ENCODE results near the gene HLA-DQB1. TPM values are rescaled to one million over a fixed set of nuclear protein-coding genes. Genes with fewer than 3 reads are reported as not detected.

Gene HLA-DQB1
- total RNA-seq, 1 donor from 2014 or later = 5.1 TPM

GRCh38 chr6:32621372-32621771, 45.1 kb downstream of the HLA-DQB1 start:
- TF ChIP-seq CTCF (conservative IDR thresholded peaks at IDR 0.05) = no peak
- no peak for DNase-seq (ENCODE audit: extremely low spot score, unreplicated experiment)
- no peaks in the 10 kb centered on the region for H3K27me3 Mint-ChIP-seq

GRCh38 chr6:32617751-32618150, 48.7 kb downstream of the HLA-DQB1 start:
- Mint-ChIP-seq H3K27ac (no peak overlapping the region), H3K4me3 (no peak overlapping the region), H3K27me3 (no peaks in the 10 kb centered on the region), H3K9me3 (no peaks in the 10 kb centered on the region), H3K4me1 (ENCODE audit: unreplicated experiment) (no peaks in the 10 kb centered on the region), H3K36me3 (no peaks in the 10 kb centered on the region)
- TF ChIP-seq CTCF (conservative IDR thresholded peaks at IDR 0.05) = no peak
- DNase-seq (ENCODE audit: extremely low spot score, unreplicated experiment) = no peak

More at GRCh38 chr6:32621372-32621771, 45.1 kb downstream of the HLA-DQB1 start:
- Mint-ChIP-seq H3K27ac (no peak overlapping the region), H3K4me3 (no peak overlapping the region), H3K4me1 (ENCODE audit: unreplicated experiment) (no peaks in the 10 kb centered on the region), H3K9me3 (no peaks in the 10 kb centered on the region), H3K36me3 (no peaks in the 10 kb centered on the region)

- no peak overlapping the region for H3K27ac Mint-ChIP-seq
Measured at GRCh38 chr6:32615885-32616532, 50.4 kb downstream of the HLA-DQB1 start.

GRCh38 chr6:32614366-32615081, 51.9 kb downstream of the HLA-DQB1 start:
- no peak for TF ChIP-seq CTCF (conservative IDR thresholded peaks at IDR 0.05)
- no peak for DNase-seq (ENCODE audit: extremely low spot score, unreplicated experiment)
- Mint-ChIP-seq H3K4me1 (ENCODE audit: unreplicated experiment) (no peaks in the 10 kb centered on the region), H3K36me3 (no peaks in the 10 kb centered on the region), H3K4me3 (no peak overlapping the region), H3K9me3 (no peaks in the 10 kb centered on the region), H3K27me3 (no peaks in the 10 kb centered on the region), H3K27ac (no peak overlapping the region)

More at GRCh38 chr6:32615885-32616532, 50.4 kb downstream of the HLA-DQB1 start:
- H3K4me1 Mint-ChIP-seq (ENCODE audit: unreplicated experiment) = no peaks in the 10 kb centered on the region
- no peaks in the 10 kb centered on the region for H3K9me3 Mint-ChIP-seq
- no peaks in the 10 kb centered on the region for H3K27me3 Mint-ChIP-seq
- TF ChIP-seq CTCF (conservative IDR thresholded peaks at IDR 0.05) = no peak
- no peak for DNase-seq (ENCODE audit: extremely low spot score, unreplicated experiment)
- H3K36me3 Mint-ChIP-seq = no peaks in the 10 kb centered on the region
- no peak overlapping the region for H3K4me3 Mint-ChIP-seq

GRCh38 chr6:32613475-32613874, 53.0 kb downstream of the HLA-DQB1 start:
- Mint-ChIP-seq H3K4me1 (ENCODE audit: unreplicated experiment) (no peaks in the 10 kb centered on the region), H3K4me3 (no peak overlapping the region), H3K9me3 (no peaks in the 10 kb centered on the region), H3K36me3 (no peaks in the 10 kb centered on the region), H3K27ac (no peak overlapping the region), H3K27me3 (no peaks in the 10 kb centered on the region)
- DNase-seq (ENCODE audit: extremely low spot score, unreplicated experiment) = no peak
- no peak for TF ChIP-seq CTCF (conservative IDR thresholded peaks at IDR 0.05)

Measured in type B pancreatic cell (in vitro differentiated cells).